Measurements from ENCODE around the gene CDK3.
A peak's percentile ranks its signal among the peaks of the same experiment; 100 is the strongest.

The CDK3 gene

DNA sequence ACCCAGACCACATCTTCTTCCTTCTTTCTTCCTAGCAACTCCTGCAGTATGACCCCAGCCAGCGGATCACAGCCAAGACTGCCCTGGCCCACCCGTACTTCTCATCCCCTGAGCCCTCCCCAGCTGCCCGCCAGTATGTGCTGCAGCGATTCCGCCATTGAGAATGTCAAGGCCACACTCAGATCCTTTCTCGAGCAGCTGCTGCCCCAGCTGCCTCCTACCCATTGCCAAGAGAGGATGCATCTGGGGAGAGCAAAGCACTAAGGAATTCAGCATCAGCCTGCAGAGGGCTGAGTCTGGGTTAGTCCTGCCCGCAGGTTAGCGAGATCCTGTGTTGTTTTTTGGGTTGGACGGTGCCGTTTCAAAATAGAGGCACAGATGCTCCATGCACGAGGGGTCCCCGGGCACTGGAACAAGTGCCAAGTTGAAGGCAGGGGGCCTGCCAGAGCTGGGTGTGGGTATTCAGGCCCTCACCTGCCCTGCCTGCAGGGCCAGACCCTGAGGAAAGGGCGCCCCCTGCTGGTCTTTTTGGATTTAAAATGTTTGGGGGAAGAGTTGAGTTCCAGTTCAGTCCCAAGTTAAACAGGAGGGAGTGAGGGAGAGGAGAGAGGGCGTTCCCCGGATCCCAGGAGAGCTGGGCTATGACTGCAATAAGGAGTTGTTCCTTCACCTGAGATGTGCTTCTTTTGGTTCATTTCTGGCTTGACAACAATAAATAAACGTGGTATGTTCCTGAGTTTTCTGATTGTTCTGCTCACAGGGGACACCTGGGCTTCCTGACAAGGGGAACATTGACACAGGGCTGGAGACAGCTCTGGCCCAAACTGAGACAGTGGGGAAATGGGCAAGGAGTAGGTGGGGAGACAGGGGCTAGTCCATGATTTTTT is 4.9 kb downstream of the CDK3 start:
- H3K79me2 ChIP-seq (ENCODE audit: low read length): no peaks in the 10 kb centered on the region
- H2AFZ ChIP-seq (ENCODE audit: low read length): no peak overlapping the region
- H3K4me2 ChIP-seq (ENCODE audit: low read depth, low read length): no peak overlapping the region
- H3K4me1 ChIP-seq (ENCODE audit: low read length): no peaks in the 10 kb centered on the region
- no peaks in the 10 kb centered on the region for H3F3A ChIP-seq (ENCODE audit: insufficient read depth, low read length)
- H3K9ac ChIP-seq (ENCODE audit: low read length): no peak overlapping the region
- H3K27ac ChIP-seq (ENCODE audit: low read length): no peak overlapping the region
- H4K20me1 ChIP-seq (ENCODE audit: insufficient read depth, low read length): no peaks in the 10 kb centered on the region
- H3K4me3 ChIP-seq (ENCODE audit: low read length): no peak overlapping the region
- TF ChIP-seq, protein P1, sequence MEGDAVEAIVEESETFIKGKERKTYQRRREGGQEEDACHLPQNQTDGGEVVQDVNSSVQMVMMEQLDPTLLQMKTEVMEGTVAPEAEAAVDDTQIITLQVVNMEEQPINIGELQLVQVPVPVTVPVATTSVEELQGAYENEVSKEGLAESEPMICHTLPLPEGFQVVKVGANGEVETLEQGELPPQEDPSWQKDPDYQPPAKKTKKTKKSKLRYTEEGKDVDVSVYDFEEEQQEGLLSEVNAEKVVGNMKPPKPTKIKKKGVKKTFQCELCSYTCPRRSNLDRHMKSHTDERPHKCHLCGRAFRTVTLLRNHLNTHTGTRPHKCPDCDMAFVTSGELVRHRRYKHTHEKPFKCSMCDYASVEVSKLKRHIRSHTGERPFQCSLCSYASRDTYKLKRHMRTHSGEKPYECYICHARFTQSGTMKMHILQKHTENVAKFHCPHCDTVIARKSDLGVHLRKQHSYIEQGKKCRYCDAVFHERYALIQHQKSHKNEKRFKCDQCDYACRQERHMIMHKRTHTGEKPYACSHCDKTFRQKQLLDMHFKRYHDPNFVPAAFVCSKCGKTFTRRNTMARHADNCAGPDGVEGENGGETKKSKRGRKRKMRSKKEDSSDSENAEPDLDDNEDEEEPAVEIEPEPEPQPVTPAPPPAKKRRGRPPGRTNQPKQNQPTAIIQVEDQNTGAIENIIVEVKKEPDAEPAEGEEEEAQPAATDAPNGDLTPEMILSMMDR (IDR thresholded peaks at IDR 0.05; ENCODE audit: low read length): peak; percentile 76
- TF ChIP-seq EZH2phosphoT487 (IDR thresholded peaks at IDR 0.05; ENCODE audit: low read length): no peak
- peak; percentile 73 for DNase-seq
- no peaks in the 10 kb centered on the region for H3K9me2 ChIP-seq (replicated peaks; ENCODE audit: insufficient read depth, low read length)
- no peaks in the 10 kb centered on the region for H3K9me3 ChIP-seq (replicated peaks; ENCODE audit: insufficient read depth, low read length)
- no peaks in the 10 kb centered on the region for H3K36me3 ChIP-seq (replicated peaks; ENCODE audit: insufficient read depth, low read length)
- peaks cover 21% of the 10 kb centered on the region for H3K27me3 ChIP-seq (replicated peaks; ENCODE audit: insufficient read depth, low read length)

DNA sequence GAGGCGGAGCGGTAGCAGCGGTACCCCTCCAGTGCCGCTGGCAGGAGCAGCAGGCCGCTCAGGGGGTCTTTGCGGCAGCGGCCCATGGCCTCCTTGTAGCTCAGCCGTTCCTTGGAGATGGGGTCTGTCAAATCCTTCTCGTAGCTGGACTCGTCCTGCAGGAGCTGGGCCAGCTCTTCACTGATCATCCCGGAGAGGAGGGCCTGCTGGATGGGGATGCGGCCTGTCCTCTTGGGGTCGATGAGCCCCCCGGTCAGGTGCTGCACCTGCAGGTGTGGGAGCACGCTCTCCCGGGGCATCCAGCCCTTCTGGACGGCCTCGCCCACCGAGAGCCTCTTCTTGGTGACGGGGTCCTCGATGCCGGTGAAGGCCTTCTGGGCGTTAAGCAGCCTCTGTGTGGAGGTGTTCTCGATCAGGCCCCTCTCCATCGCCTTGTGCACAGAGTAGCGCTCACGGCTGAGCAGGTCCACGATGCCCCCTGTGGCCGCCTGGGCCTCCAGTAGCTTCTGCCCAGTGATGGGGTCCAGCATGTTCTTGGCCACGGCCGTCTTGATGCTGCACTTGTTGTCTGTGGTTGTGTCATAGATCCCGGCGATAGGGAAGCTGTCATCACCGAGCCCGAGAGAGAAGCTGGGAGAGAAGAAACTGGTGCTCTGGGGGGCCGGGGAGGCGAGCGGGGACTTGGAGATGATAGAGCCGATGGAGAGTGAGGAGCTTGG is 6.6 kb downstream of the CDK3 start:
- Histone ChIP-seq H4K20me1 (ENCODE audit: insufficient read depth, low read length) (no peaks in the 10 kb centered on the region), H2AFZ (ENCODE audit: low read length) (no peak overlapping the region), H3F3A (ENCODE audit: insufficient read depth, low read length) (no peaks in the 10 kb centered on the region)

DNA sequence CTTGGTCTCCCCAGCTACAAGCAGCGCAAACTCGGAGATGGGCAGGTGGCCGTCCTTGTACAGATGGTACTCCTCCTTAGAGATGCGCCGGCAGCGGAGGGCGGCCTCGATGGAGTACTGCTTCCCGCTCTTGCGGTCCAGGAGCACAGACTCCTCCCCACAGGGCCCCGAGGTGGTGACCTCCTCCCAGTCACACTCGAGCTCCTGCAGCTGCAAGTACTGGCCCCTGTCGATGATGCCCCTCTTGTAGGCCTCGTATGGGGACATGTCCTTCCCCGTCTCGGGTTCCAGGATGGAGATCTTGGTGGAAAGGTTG is 7.2 kb downstream of the CDK3 start:
- no peaks in the 10 kb centered on the region for H3K36me3 ChIP-seq (replicated peaks; ENCODE audit: insufficient read depth, low read length)
- H3F3A ChIP-seq (ENCODE audit: insufficient read depth, low read length): no peaks in the 10 kb centered on the region
- H3K79me2 ChIP-seq (ENCODE audit: low read length): no peaks in the 10 kb centered on the region
- no peak for TF ChIP-seq EZH2phosphoT487 (IDR thresholded peaks at IDR 0.05; ENCODE audit: low read length)
- TF ChIP-seq, protein P1 (IDR thresholded peaks at IDR 0.05; ENCODE audit: low read length): no peak
- no peak for TF ChIP-seq EZH2 (optimal IDR thresholded peaks at IDR 0.05; ENCODE audit: low read depth, low read length)
- H3K4me1 ChIP-seq (ENCODE audit: low read length): no peaks in the 10 kb centered on the region
- no peaks in the 10 kb centered on the region for H3K9me3 ChIP-seq (replicated peaks; ENCODE audit: insufficient read depth, low read length)
- no peak overlapping the region for H3K4me2 ChIP-seq (ENCODE audit: low read depth, low read length)
- no peaks in the 10 kb centered on the region for H3K9me2 ChIP-seq (replicated peaks; ENCODE audit: insufficient read depth, low read length)
- H2AFZ ChIP-seq (ENCODE audit: low read length): no peak overlapping the region
- H3K9ac ChIP-seq (ENCODE audit: low read length): no peak overlapping the region
- no peak for DNase-seq
- no peak overlapping the region for H3K27ac ChIP-seq (ENCODE audit: low read length)
- H3K4me3 ChIP-seq (ENCODE audit: low read length): no peak overlapping the region
- H3K27me3 ChIP-seq (replicated peaks; ENCODE audit: insufficient read depth, low read length): peaks cover 29% of the 10 kb centered on the region
- no peaks in the 10 kb centered on the region for H4K20me1 ChIP-seq (ENCODE audit: insufficient read depth, low read length)

More for the DNA sequence above, 6.6 kb downstream of the CDK3 start:
- H3K4me3 ChIP-seq (ENCODE audit: low read length): no peak overlapping the region
- no peak overlapping the region for H3K9ac ChIP-seq (ENCODE audit: low read length)
- TF ChIP-seq, protein P1 (IDR thresholded peaks at IDR 0.05; ENCODE audit: low read length): no peak
- TF ChIP-seq EZH2 (optimal IDR thresholded peaks at IDR 0.05; ENCODE audit: low read depth, low read length) (no peak), EZH2phosphoT487 (IDR thresholded peaks at IDR 0.05; ENCODE audit: low read length) (no peak)
- no peaks in the 10 kb centered on the region for H3K79me2 ChIP-seq (ENCODE audit: low read length)
- no peak overlapping the region for H3K27ac ChIP-seq (ENCODE audit: low read length)
- H3K27me3 ChIP-seq (replicated peaks; ENCODE audit: insufficient read depth, low read length): peaks cover 29% of the 10 kb centered on the region
- no peaks in the 10 kb centered on the region for H3K9me2 ChIP-seq (replicated peaks; ENCODE audit: insufficient read depth, low read length)
- DNase-seq: no peak
- H3K4me2 ChIP-seq (ENCODE audit: low read depth, low read length): no peak overlapping the region
- H3K4me1 ChIP-seq (ENCODE audit: low read length): no peaks in the 10 kb centered on the region
- H3K9me3 ChIP-seq (replicated peaks; ENCODE audit: insufficient read depth, low read length): no peaks in the 10 kb centered on the region
- H3K36me3 ChIP-seq (replicated peaks; ENCODE audit: insufficient read depth, low read length): no peaks in the 10 kb centered on the region

All from MM.1S (cell line).